Vagina (tissue), 2 donors: ENCODE data around the gene SCN4A. TPM values are rescaled to one million over a fixed set of nuclear protein-coding genes. Genes with fewer than 3 reads are reported as not detected.
"Not testable (repeated sequence)": the region's sequence is repeated elsewhere in the genome, so short reads cannot be mapped to it uniquely, and the experiment has no call there.

Source experiments
- DNase-seq, 2 donors: peaks; one replicate each; pipeline ENCODE4 v3.0.0-alpha.2; 2017; ENCODE audit errors: extremely low spot score in 2 of 2
- H3K27ac ChIP-seq: fragments of 200-600 bp; sonication (generic); one replicate; pipeline ENCODE4 v1.5.1; 2019
- H3K27me3 ChIP-seq: fragments of 200-600 bp; sonication (generic); one replicate; pipeline ENCODE4 v1.5.1; 2019
- H3K36me3 ChIP-seq, 2 donors: fragments of 200-600 bp; sonication (generic); one replicate each; pipeline ENCODE4 v1.5.1; 2017 to 2019
- H3K4me1 ChIP-seq: fragments of 200-600 bp; sonication (generic); one replicate; pipeline ENCODE4 v1.5.1; 2019
- H3K4me3 ChIP-seq, 2 donors: fragments of 200-600 bp; sonication (generic); 1 replicate in 1 of 2; 2 replicates in 1 of 2; pipeline ENCODE4 v1.5.1; 2016 to 2019
- H3K9me3 ChIP-seq: fragments of 200-600 bp; sonication (generic); one replicate; pipeline ENCODE4 v1.5.1; 2019
- CTCF ChIP-seq, 3 experiments: fragments of 450-650 bp in 2 of 3; fragments of 200-600 bp in 1 of 3; sonication (generic) in 1 of 3; IDR thresholded peaks; one replicate each; pipeline ENCODE4 v1.5.1; 2017 to 2019; ENCODE audit warnings: antibody characterized with exemption in 3 of 3, mild to moderate bottlenecking in 2 of 3, moderate library complexity in 2 of 3
- POLR2A ChIP-seq, 2 donors: fragments of 450-650 bp; IDR thresholded peaks; one replicate each; pipeline ENCODE4 v1.6.1; 2017; ENCODE audit warnings: antibody characterized with exemption in 2 of 2, mild to moderate bottlenecking in 2 of 2, moderate library complexity in 2 of 2
- POLR2AphosphoS5 ChIP-seq, 2 donors: sonication (generic); formaldehyde crosslinking; IDR thresholded peaks; one replicate each; pipeline ENCODE4 v1.9.0; 2017; ENCODE audit warnings: antibody characterized with exemption in 2 of 2, mild to moderate bottlenecking in 2 of 2, low read depth in 1 of 2; ENCODE audit not compliant: insufficient read depth in 1 of 2
- intact Hi-C: fragments of 100-400 bp; cut with DNase I; formaldehyde crosslinking; loops from one replicate; pipeline ENCODE4 v1.15.1; 2023
- total RNA-seq: library from RNA; depleted of rRNA; stranded (reverse); fragments of >200 nt; gene quantifications from one replicate; pipeline ENCODE4 v1.2.3, GENCODE V29; 2016

SCN4A gene
- total RNA-seq, 1 donor from 2014 or later = 0.98 TPM

GRCh38 chr17:64007838-64008282 is 35.1 kb upstream of the SCN4A start:
- H3K27me3 ChIP-seq = no peaks in the 10 kb centered on the region
- TF ChIP-seq POLR2AphosphoS5 (IDR thresholded peaks at IDR 0.05; ENCODE audit: insufficient read depth in 1 of 2, low read depth in 1 of 2) (no peak), CTCF (IDR thresholded peaks at IDR 0.05) (no peak), POLR2A (IDR thresholded peaks at IDR 0.05) (no peak)

GRCh38 chr17:64007089-64007837 is 34.5 kb upstream of the SCN4A start:
- H3K4me3 ChIP-seq, intact Hi-C loops, H3K27me3 ChIP-seq, H3K9me3 ChIP-seq, H3K36me3 ChIP-seq: not testable (repeated sequence)
- DNase-seq = peak; percentile 37 to 43
- peak overlapping the region; percentile 31 for H3K27ac ChIP-seq
- H3K4me1 ChIP-seq = peaks cover 33% of the 10 kb centered on the region

More at GRCh38 chr17:64007838-64008282, 35.1 kb upstream of the SCN4A start:
- H3K27ac ChIP-seq = peak overlapping the region; percentile 31
- H3K9me3 ChIP-seq = no peaks in the 10 kb centered on the region
- DNase-seq = peak; percentile 74 to 77
- H3K36me3 ChIP-seq = no peaks in the 10 kb centered on the region
- peaks cover 31% of the 10 kb centered on the region for H3K4me1 ChIP-seq
- no peak overlapping the region for H3K4me3 ChIP-seq
- intact Hi-C loops = no loop called here

- no peaks in the 10 kb centered on the region for H3K9me3 ChIP-seq
- intact Hi-C loops = no loop called here
- DNase-seq = peak; percentile 67 to 84
These were observed 33.8 kb upstream of the SCN4A start for GRCh38 chr17:64006361-64007088.

GRCh38 chr17:64005734-64006167 is 33.0 kb upstream of the SCN4A start:
- peak; percentile 56 to 77 for DNase-seq
- Histone ChIP-seq H3K9me3 (no peaks in the 10 kb centered on the region), H3K36me3 (no peaks in the 10 kb centered on the region), H3K27ac (no peak overlapping the region), H3K4me1 (peaks cover 37% of the 10 kb centered on the region), H3K27me3 (no peaks in the 10 kb centered on the region), H3K4me3 (no peak overlapping the region)
- no peak for TF ChIP-seq CTCF (IDR thresholded peaks at IDR 0.05)
- no peak for TF ChIP-seq POLR2AphosphoS5 (IDR thresholded peaks at IDR 0.05; ENCODE audit: insufficient read depth in 1 of 2, low read depth in 1 of 2)
- no peak for TF ChIP-seq POLR2A (IDR thresholded peaks at IDR 0.05)
- intact Hi-C loops = no loop called here

More at GRCh38 chr17:64006361-64007088, 33.8 kb upstream of the SCN4A start:
- Histone ChIP-seq H3K27ac (no peak overlapping the region), H3K36me3 (no peaks in the 10 kb centered on the region), H3K4me1 (peaks cover 37% of the 10 kb centered on the region), H3K4me3 (no peak overlapping the region), H3K27me3 (no peaks in the 10 kb centered on the region)
- TF ChIP-seq CTCF (IDR thresholded peaks at IDR 0.05) (no peak), POLR2A (IDR thresholded peaks at IDR 0.05) (no peak), POLR2AphosphoS5 (IDR thresholded peaks at IDR 0.05; ENCODE audit: insufficient read depth in 1 of 2, low read depth in 1 of 2) (peak; percentile 61 to 65)

- TF ChIP-seq CTCF (IDR thresholded peaks at IDR 0.05) = no peak
- no peak for TF ChIP-seq POLR2A (IDR thresholded peaks at IDR 0.05)
- no peak for TF ChIP-seq POLR2AphosphoS5 (IDR thresholded peaks at IDR 0.05; ENCODE audit: insufficient read depth in 1 of 2, low read depth in 1 of 2)
- H3K36me3 ChIP-seq = no peaks in the 10 kb centered on the region
- peak; percentile 71 to 74 for DNase-seq
- H3K27me3 ChIP-seq = no peaks in the 10 kb centered on the region
- peaks cover 37% of the 10 kb centered on the region for H3K4me1 ChIP-seq
- no peaks in the 10 kb centered on the region for H3K9me3 ChIP-seq
- intact Hi-C loops = no loop called here
- no peak overlapping the region for H3K4me3 ChIP-seq
- H3K27ac ChIP-seq = no peak overlapping the region
These were observed 32.4 kb upstream of the SCN4A start for GRCh38 chr17:64004903-64005733.
